ENCODE data around the gene TRABD2B. TPM values are rescaled to one million over a fixed set of nuclear protein-coding genes. Genes with fewer than 3 reads are reported as not detected.

The TRABD2B gene
- total RNA-seq, 4 donors from 2014 or later = 0.05 to 0.15 (median 0.12) TPM

- intact Hi-C loops (cut with DNase I; ENCODE audit: low total_unique reads) = no loop called here
- ATAC-seq = no peak
- H3K27ac ChIP-seq = no peak overlapping the region
- no peaks in the 10 kb centered on the region for H3K27me3 ChIP-seq
- no peaks in the 10 kb centered on the region for H3K36me3 ChIP-seq
- no peak for TF ChIP-seq POLR2A (IDR thresholded peaks at IDR 0.05)
- TF ChIP-seq CTCF (IDR thresholded peaks at IDR 0.05 in 4 of 5, conservative IDR thresholded peaks at IDR 0.05 in 1 of 5) = no peak
- H3K4me3 ChIP-seq = no peak overlapping the region
- in situ Hi-C loops (cut with MboI; ENCODE audit: low sequenced_read_pairs in 4 of 4) = no loop called here
- DNase-seq = no peak
- no peaks in the 10 kb centered on the region for H3K9me3 ChIP-seq
- peaks cover 2 to 8% of the 10 kb centered on the region in 2 donors for H3K4me1 ChIP-seq
Observed at GRCh38 chr1:47886141-47886540, 111.0 kb downstream of the TRABD2B start.

GRCh38 chr1:47885062-47885830 lies 111.9 kb downstream of the TRABD2B start:
- Histone ChIP-seq H3K27me3 (no peaks in the 10 kb centered on the region), H3K4me1 (no peaks in the 10 kb centered on the region), H3K9me3 (no peaks in the 10 kb centered on the region), H3K27ac (no peak overlapping the region), H3K36me3 (no peaks in the 10 kb centered on the region), H3K4me3 (no peak overlapping the region)
- TF ChIP-seq CTCF (IDR thresholded peaks at IDR 0.05 in 4 of 5, conservative IDR thresholded peaks at IDR 0.05 in 1 of 5) (no peak), POLR2A (IDR thresholded peaks at IDR 0.05) (no peak)
- DNase-seq = no peak
- intact Hi-C loops (cut with DNase I; ENCODE audit: low total_unique reads) (no loop called here), in situ Hi-C loops (cut with MboI; ENCODE audit: low sequenced_read_pairs in 4 of 4) (no loop called here)
- no peak for ATAC-seq

GRCh38 chr1:47883963-47884362 lies 113.2 kb downstream of the TRABD2B start:
- Histone ChIP-seq H3K9me3 (no peaks in the 10 kb centered on the region), H3K4me1 (no peaks in the 10 kb centered on the region), H3K36me3 (no peaks in the 10 kb centered on the region), H3K27me3 (no peaks in the 10 kb centered on the region), H3K27ac (no peak overlapping the region), H3K4me3 (no peak overlapping the region)
- DNase-seq = no peak
- ATAC-seq = no peak
- intact Hi-C loops (cut with DNase I; ENCODE audit: low total_unique reads) (no loop called here), in situ Hi-C loops (cut with MboI; ENCODE audit: low sequenced_read_pairs in 4 of 4) (no loop called here)
- TF ChIP-seq POLR2A (IDR thresholded peaks at IDR 0.05) (no peak), CTCF (IDR thresholded peaks at IDR 0.05 in 4 of 5, conservative IDR thresholded peaks at IDR 0.05 in 1 of 5) (no peak)

GRCh38 chr1:47881505-47882442 lies 115.4 kb downstream of the TRABD2B start:
- TF ChIP-seq POLR2A (IDR thresholded peaks at IDR 0.05) = no peak
- no peak for TF ChIP-seq CTCF (IDR thresholded peaks at IDR 0.05 in 4 of 5, conservative IDR thresholded peaks at IDR 0.05 in 1 of 5)
- intact Hi-C loops (cut with DNase I; ENCODE audit: low total_unique reads) (no loop called here), in situ Hi-C loops (cut with MboI; ENCODE audit: low sequenced_read_pairs in 4 of 4) (no loop called here)
- H3K9me3 ChIP-seq = no peaks in the 10 kb centered on the region
- no peak for DNase-seq
- ATAC-seq = no peak
- H3K4me3 ChIP-seq = no peak overlapping the region
- no peaks in the 10 kb centered on the region for H3K36me3 ChIP-seq
- no peak overlapping the region for H3K27ac ChIP-seq
- no peaks in the 10 kb centered on the region for H3K4me1 ChIP-seq
- H3K27me3 ChIP-seq = no peaks in the 10 kb centered on the region
